ENCODE measurements around the gene ARID5A. TPM values are rescaled to one million over a fixed set of nuclear protein-coding genes. Genes with fewer than 3 reads are reported as not detected.

The ARID5A gene
- total RNA-seq, 3 donors from 2014 or later, result 18.9 to 132 (median 56.4) TPM

DNA sequence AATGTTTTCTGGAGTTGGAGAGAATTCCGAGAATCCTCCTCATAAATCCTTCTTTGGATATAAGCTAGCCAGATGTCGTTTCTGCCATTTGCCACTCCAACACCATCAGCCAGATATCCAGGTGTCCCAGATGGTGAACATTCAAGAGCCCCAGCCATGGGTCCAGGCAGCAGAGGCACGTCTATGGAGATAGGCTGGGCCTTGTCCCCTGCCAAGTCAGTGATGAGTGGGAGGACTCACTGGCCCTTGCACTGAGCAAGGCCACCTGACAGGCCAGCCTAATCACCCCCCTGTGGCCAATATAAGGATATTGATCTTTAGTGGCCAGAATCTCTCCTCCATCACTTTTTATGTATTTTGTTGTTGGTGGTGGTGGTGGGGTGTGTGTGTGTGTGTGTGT lies 28.0 kb downstream of the ARID5A start:
- intact Hi-C loops (cut with DNase I; ENCODE audit: low total_unique reads), result no loop called here
- Histone ChIP-seq H3K9me3 (no peaks in the 10 kb centered on the region), H3K4me1 (no peaks in the 10 kb centered on the region), H3K4me3 (no peak overlapping the region), H3K27ac (no peak overlapping the region), H3K36me3 (no peaks in the 10 kb centered on the region), H3K27me3 (no peaks in the 10 kb centered on the region)
- DNase-seq (ENCODE audit: low spot score in 2 of 2), result no peak
- TF ChIP-seq POLR2A (IDR thresholded peaks at IDR 0.05) (no peak), CTCF (IDR thresholded peaks at IDR 0.05) (no peak), POLR2AphosphoS5 (IDR thresholded peaks at IDR 0.05) (no peak)

DNA sequence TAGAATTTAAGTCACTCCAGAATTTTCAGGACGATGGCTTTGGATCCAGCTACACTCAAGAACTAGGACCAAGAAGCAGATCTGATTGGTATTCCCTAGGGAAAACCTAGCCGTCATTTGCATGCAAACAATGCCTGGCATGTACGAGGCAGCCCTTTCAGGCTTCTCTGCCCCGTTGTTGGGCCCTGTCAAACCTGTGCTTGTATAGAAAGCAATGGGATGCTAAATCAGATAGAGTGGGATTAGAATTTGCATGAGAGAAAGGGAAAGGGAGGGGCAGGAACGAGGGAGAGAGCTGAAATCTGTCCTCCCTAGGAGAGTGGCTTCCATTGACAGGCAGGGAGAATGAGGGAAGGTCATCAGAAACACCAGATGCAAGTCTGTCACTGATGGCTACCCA lies 28.6 kb downstream of the ARID5A start:
- no peak for TF ChIP-seq POLR2A (IDR thresholded peaks at IDR 0.05)
- no peak for TF ChIP-seq CTCF (IDR thresholded peaks at IDR 0.05)
- no peak for TF ChIP-seq POLR2AphosphoS5 (IDR thresholded peaks at IDR 0.05)
- H3K4me3 ChIP-seq, result no peak overlapping the region
- H3K27me3 ChIP-seq, result no peaks in the 10 kb centered on the region
- intact Hi-C loops (cut with DNase I; ENCODE audit: low total_unique reads), result no loop called here
- DNase-seq (ENCODE audit: low spot score in 2 of 2), result no peak
- no peaks in the 10 kb centered on the region for H3K9me3 ChIP-seq
- H3K27ac ChIP-seq, result no peak overlapping the region
- H3K36me3 ChIP-seq, result no peaks in the 10 kb centered on the region
- H3K4me1 ChIP-seq, result no peaks in the 10 kb centered on the region

GRCh38 chr2:96568094-96568493 lies 31.5 kb downstream of the ARID5A start:
- TF ChIP-seq POLR2AphosphoS5 (IDR thresholded peaks at IDR 0.05) (no peak), POLR2A (IDR thresholded peaks at IDR 0.05) (no peak), CTCF (IDR thresholded peaks at IDR 0.05) (no peak)
- Histone ChIP-seq H3K27me3 (no peaks in the 10 kb centered on the region), H3K36me3 (no peaks in the 10 kb centered on the region), H3K4me3 (no peak overlapping the region), H3K9me3 (no peaks in the 10 kb centered on the region), H3K27ac (no peak overlapping the region), H3K4me1 (no peaks in the 10 kb centered on the region)
- no peak for DNase-seq (ENCODE audit: low spot score in 2 of 2)
- intact Hi-C loops (cut with DNase I; ENCODE audit: low total_unique reads), result no loop called here

DNA sequence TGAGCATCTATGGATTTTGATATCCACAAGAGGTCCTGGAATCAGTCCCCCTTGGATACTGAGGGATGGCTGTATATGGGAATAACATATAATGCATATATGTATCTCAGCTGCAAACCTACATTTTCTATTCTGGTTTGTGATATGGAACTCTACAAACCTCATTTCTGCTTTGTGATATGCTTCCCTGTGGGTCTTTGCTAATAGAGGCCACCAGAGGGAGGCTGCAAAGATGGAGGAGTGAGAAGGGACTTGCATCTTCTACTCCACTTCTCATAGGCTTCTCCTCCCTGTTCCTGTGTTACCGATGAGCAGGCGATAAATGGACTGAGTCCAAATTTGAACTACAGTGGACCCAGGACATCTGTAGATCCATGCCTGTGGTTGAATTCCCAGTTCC lies 37.8 kb downstream of the ARID5A start:
- H3K4me3 ChIP-seq, result no peak overlapping the region
- no peak for DNase-seq (ENCODE audit: low spot score in 2 of 2)
- no peak for TF ChIP-seq CTCF (IDR thresholded peaks at IDR 0.05)
- no peak for TF ChIP-seq POLR2AphosphoS5 (IDR thresholded peaks at IDR 0.05)
- TF ChIP-seq POLR2A (IDR thresholded peaks at IDR 0.05), result no peak
- no peak overlapping the region for H3K27ac ChIP-seq
- H3K36me3 ChIP-seq, result no peaks in the 10 kb centered on the region
- no peaks in the 10 kb centered on the region for H3K9me3 ChIP-seq
- no peaks in the 10 kb centered on the region for H3K27me3 ChIP-seq
- H3K4me1 ChIP-seq, result no peaks in the 10 kb centered on the region
- intact Hi-C loops (cut with DNase I; ENCODE audit: low total_unique reads), result no loop called here

GRCh38 chr2:96575785-96576456 lies 39.4 kb downstream of the ARID5A start:
- Histone ChIP-seq H3K36me3 (no peaks in the 10 kb centered on the region), H3K27me3 (no peaks in the 10 kb centered on the region), H3K4me3 (no peak overlapping the region), H3K27ac (no peak overlapping the region), H3K4me1 (no peaks in the 10 kb centered on the region), H3K9me3 (no peaks in the 10 kb centered on the region)
- DNase-seq (ENCODE audit: low spot score in 2 of 2), result no peak
- intact Hi-C loops (cut with DNase I; ENCODE audit: low total_unique reads), result no loop called here
- no peak for TF ChIP-seq CTCF (IDR thresholded peaks at IDR 0.05)
- TF ChIP-seq POLR2AphosphoS5 (IDR thresholded peaks at IDR 0.05), result no peak
- TF ChIP-seq POLR2A (IDR thresholded peaks at IDR 0.05), result no peak
